Neural progenitor cell (in vitro differentiated cells): ENCODE data around the gene FOXD3. TPM values are rescaled to one million over a fixed set of nuclear protein-coding genes. Genes with fewer than 3 reads are reported as not detected.

Experiments used
- DNase-seq: peaks from one replicate; pipeline ENCODE4 v3.0.0-alpha.2; 2016; ENCODE audit warnings: low spot score
- H2AFZ ChIP-seq: fragments of 200-600 bp; sonication (generic); replicated peaks from 2 replicates; pipeline ENCODE4 v1.6.1; 2016; ENCODE audit warnings: antibody characterized with exemption
- H3F3A ChIP-seq: fragments of 200-600 bp; sonication (generic); 2 replicates; pipeline ENCODE4 v1.6.1; 2016; ENCODE audit warnings: antibody characterized with exemption, low read depth
- H3K27ac ChIP-seq: fragments of 200-600 bp; sonication (generic); 2 replicates; pipeline ENCODE4 v1.5.1; 2016; ENCODE audit warnings: mild to moderate bottlenecking
- H3K27me3 ChIP-seq: fragments of 200-600 bp; sonication (generic); 2 replicates; pipeline ENCODE4 v1.6.1; 2016; ENCODE audit warnings: mild to moderate bottlenecking, moderate library complexity
- H3K36me3 ChIP-seq: fragments of 200-600 bp; sonication (generic); 2 replicates; pipeline ENCODE4 v1.5.1; 2016
- H3K4me1 ChIP-seq: fragments of 200-600 bp; sonication (generic); 2 replicates; pipeline ENCODE4 v1.6.1; 2016; ENCODE audit warnings: mixed run types
- H3K4me2 ChIP-seq: fragments of 200-600 bp; sonication (generic); 2 replicates; pipeline ENCODE4 v1.6.1; 2016
- H3K4me3 ChIP-seq: fragments of 200-600 bp; sonication (generic); 2 replicates; pipeline ENCODE4 v1.5.1; 2016
- H3K79me2 ChIP-seq: fragments of 200-600 bp; sonication (generic); 2 replicates; pipeline ENCODE4 v1.6.1; 2016; ENCODE audit warnings: low read depth
- H3K9ac ChIP-seq: fragments of 200-600 bp; sonication (generic); 2 replicates; pipeline ENCODE4 v1.6.1; 2016
- H3K9me3 ChIP-seq: fragments of 200-600 bp; sonication (generic); 2 replicates; pipeline ENCODE4 v1.5.1; 2016; ENCODE audit warnings: low read depth
- H4K20me1 ChIP-seq: fragments of 200-600 bp; sonication (generic); 2 replicates; pipeline ENCODE4 v1.6.1; 2016; ENCODE audit warnings: low read depth
- H3K27ac Mint-ChIP-seq: 3 replicates; pipeline ENCODE4 v1.8.0; 2021; ENCODE audit warnings: mixed read lengths
- H3K27me3 Mint-ChIP-seq: 2 replicates; pipeline ENCODE4 v1.8.0; 2022; ENCODE audit warnings: low read depth, mild to moderate bottlenecking, inconsistent platforms, moderate library complexity, mixed read lengths; ENCODE audit not compliant: insufficient read depth
- H3K36me3 Mint-ChIP-seq: 3 replicates; pipeline ENCODE4 v1.8.0; 2021; ENCODE audit warnings: mixed read lengths
- H3K4me1 Mint-ChIP-seq: 3 replicates; pipeline ENCODE4 v1.8.0; 2021; ENCODE audit warnings: mixed read lengths
- H3K4me3 Mint-ChIP-seq: 3 replicates; pipeline ENCODE4 v1.8.0; 2021; ENCODE audit warnings: mild to moderate bottlenecking, moderate library complexity, mixed read lengths
- H3K9me3 Mint-ChIP-seq: 3 replicates; pipeline ENCODE4 v1.8.0; 2020; ENCODE audit warnings: mixed read lengths
- EZH2 ChIP-seq: fragments of 200-600 bp; sonication (generic); IDR thresholded peaks from 2 replicates; pipeline ENCODE4 v1.6.1; 2017; ENCODE audit warnings: antibody characterized with exemption, mild to moderate bottlenecking, moderate library complexity
- EZH2phosphoT487 ChIP-seq: fragments of 200-600 bp; sonication (generic); IDR thresholded peaks from 2 replicates; pipeline ENCODE4 v1.6.1; 2017; ENCODE audit warnings: antibody characterized with exemption
- total RNA-seq: library from RNA; depleted of rRNA; stranded (reverse); fragments of >200 nt; gene quantifications from 2 replicates; pipeline ENCODE4 v1.2.3, GENCODE V29; 2015; ENCODE audit warnings: low replicate concordance
- TF ChIP-seq, protein P1 (sequence below): fragments of 200-600 bp; sonication (generic); IDR thresholded peaks from 2 replicates; pipeline ENCODE4 v1.5.1; 2017; ENCODE audit warnings: antibody characterized with exemption, mild to moderate bottlenecking

The FOXD3 gene
- 0.06 and 0.37 TPM in 2 replicates for total RNA-seq

DNA sequence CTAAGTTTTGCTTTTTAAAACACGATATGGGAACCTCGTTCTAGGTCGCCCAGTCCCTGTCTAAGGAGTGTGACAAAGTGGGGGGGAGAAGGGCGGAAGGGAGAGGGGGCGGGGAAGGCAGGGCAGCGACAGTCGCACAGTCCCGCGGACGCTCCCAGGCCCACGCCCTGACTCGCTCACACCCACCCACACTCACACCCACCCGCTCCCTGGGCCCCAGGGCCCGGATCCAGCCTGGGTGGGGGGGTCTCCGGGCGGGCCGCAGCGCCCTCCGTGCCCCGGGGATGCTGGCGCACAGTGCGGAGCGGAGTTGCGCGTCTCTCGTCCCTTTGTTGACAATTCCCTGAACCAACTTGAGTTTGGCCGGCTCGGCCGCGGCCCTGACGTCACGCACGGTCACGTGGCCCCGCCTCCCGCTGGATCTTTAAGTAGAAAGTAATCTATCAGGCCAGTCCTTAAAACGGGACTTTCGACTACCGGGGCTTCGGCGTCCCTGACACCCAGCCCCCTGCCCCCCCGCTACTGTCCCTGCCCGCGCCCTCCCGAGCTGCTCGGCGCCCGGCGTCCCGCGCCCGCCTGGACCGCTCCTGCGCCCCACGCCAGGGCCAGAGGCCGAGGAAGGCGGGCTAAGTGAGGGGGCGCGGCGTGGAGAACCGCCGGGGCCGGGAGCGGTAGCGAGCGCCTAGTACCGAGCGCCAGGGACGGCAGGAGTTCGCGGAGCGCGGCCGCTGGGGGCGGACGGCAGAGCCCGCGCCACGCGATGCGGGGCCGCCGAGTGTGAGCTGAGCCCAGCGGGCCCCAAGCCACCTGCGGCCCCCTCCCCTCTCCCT is at the start of gene FOXD3:
TSS of gene FOXD3 (plus strand) at position 454 of the 830 bp plus-strand sequence. CDS start 492 bp downstream, outside the sequence.
- H3K4me3 ChIP-seq = peak within 1 kb of the TSS; percentile 45

DNA sequence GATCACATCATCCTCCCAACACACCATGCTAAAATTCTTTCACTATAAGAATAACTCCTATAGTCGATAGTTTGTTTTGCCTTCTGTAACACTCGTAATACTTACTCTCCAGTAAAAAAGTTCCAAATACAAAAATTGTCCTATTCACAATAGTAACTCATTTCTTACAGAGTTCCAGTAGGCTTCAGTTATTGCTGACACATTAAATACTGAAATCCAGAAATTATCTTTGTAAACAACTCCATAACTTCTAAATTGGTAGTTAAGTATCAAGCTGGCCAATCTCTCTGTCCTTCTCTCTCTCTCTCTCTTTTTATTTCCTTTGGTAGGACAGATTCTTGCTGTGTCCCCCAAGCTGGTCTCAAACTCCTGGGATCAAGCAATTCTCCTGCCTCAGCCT is 49.6 kb upstream of the FOXD3 start:
- Mint-ChIP-seq H3K4me1 (peaks cover 15% of the 10 kb centered on the region), H3K9me3 (no peaks in the 10 kb centered on the region), H3K27ac (no peak overlapping the region), H3K4me3 (no peak overlapping the region), H3K27me3 (peaks cover 7% of the 10 kb centered on the region), H3K36me3 (no peaks in the 10 kb centered on the region)
- TF ChIP-seq, protein P1, sequence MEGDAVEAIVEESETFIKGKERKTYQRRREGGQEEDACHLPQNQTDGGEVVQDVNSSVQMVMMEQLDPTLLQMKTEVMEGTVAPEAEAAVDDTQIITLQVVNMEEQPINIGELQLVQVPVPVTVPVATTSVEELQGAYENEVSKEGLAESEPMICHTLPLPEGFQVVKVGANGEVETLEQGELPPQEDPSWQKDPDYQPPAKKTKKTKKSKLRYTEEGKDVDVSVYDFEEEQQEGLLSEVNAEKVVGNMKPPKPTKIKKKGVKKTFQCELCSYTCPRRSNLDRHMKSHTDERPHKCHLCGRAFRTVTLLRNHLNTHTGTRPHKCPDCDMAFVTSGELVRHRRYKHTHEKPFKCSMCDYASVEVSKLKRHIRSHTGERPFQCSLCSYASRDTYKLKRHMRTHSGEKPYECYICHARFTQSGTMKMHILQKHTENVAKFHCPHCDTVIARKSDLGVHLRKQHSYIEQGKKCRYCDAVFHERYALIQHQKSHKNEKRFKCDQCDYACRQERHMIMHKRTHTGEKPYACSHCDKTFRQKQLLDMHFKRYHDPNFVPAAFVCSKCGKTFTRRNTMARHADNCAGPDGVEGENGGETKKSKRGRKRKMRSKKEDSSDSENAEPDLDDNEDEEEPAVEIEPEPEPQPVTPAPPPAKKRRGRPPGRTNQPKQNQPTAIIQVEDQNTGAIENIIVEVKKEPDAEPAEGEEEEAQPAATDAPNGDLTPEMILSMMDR = no peak
- TF ChIP-seq EZH2phosphoT487 = no peak
- no peak overlapping the region for H3K4me3 ChIP-seq
- H3K36me3 ChIP-seq = no peaks in the 10 kb centered on the region
- H3K9me3 ChIP-seq = no peaks in the 10 kb centered on the region
- no peak for DNase-seq
- peaks cover 14% of the 10 kb centered on the region for H3F3A ChIP-seq
- H4K20me1 ChIP-seq = peaks cover 17% of the 10 kb centered on the region
- H3K27me3 ChIP-seq = peaks cover 55% of the 10 kb centered on the region
- no peak overlapping the region for H3K9ac ChIP-seq
- no peak overlapping the region for H2AFZ ChIP-seq
- H3K79me2 ChIP-seq = no peaks in the 10 kb centered on the region
- no peak overlapping the region for H3K27ac ChIP-seq
- peaks cover 14% of the 10 kb centered on the region for H3K4me1 ChIP-seq
- H3K4me2 ChIP-seq = no peak overlapping the region

More for the DNA sequence above, at the start of gene FOXD3:
- H3K27ac ChIP-seq = no peak within 1 kb of the TSS
- no peaks in the 10 kb centered on the region for H3K36me3 Mint-ChIP-seq
- peak within 1 kb of the TSS; percentile 81 for H2AFZ ChIP-seq
- peaks cover 25% of the 10 kb centered on the region for H3K4me1 Mint-ChIP-seq
- TF ChIP-seq EZH2 = peak; percentile 14
- TF ChIP-seq, protein P1 = no peak
- H3K4me3 Mint-ChIP-seq = peak within 1 kb of the TSS; percentile 89
- no peaks in the 10 kb centered on the region for H3K79me2 ChIP-seq
- peaks cover 85% of the 10 kb centered on the region for H3K27me3 Mint-ChIP-seq
- no peak within 1 kb of the TSS for H3K9ac ChIP-seq
- no peak within 1 kb of the TSS for H3K27ac Mint-ChIP-seq
- H3K9me3 ChIP-seq = no peaks in the 10 kb centered on the region
- no peaks in the 10 kb centered on the region for H3K36me3 ChIP-seq
- peaks cover 88% of the 10 kb centered on the region for H4K20me1 ChIP-seq
- peaks cover 100% of the 10 kb centered on the region for H3K27me3 ChIP-seq
- H3K4me2 ChIP-seq = peak within 1 kb of the TSS; percentile 74
- peaks cover 5% of the 10 kb centered on the region for H3K9me3 Mint-ChIP-seq
- H3F3A ChIP-seq = peaks cover 77% of the 10 kb centered on the region
- DNase-seq = peak; percentile 85
- H3K4me1 ChIP-seq = peaks cover 21% of the 10 kb centered on the region

DNA sequence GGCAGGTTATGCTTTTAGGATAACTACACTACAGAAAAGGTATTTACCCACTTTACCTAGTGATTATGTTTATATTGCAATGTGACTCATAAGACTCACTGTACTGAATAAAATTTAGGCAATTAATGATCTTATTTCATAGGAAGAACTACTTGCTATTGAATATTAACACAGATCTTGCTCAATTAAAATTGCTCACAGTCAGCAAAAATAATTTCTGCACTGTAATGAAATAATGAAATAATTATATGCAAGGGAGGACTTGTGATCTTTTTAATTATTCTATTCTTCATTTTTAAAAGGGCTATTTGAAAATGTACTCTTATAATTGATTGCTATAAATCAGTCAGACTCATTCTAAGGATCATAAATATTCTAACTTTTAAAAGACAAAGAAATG is 48.0 kb upstream of the FOXD3 start:
- H3K9ac ChIP-seq = no peak overlapping the region
- DNase-seq = no peak
- H3K36me3 ChIP-seq = no peaks in the 10 kb centered on the region
- Mint-ChIP-seq H3K36me3 (no peaks in the 10 kb centered on the region), H3K27me3 (peaks cover 8% of the 10 kb centered on the region), H3K4me1 (peaks cover 17% of the 10 kb centered on the region), H3K27ac (no peak overlapping the region), H3K4me3 (no peak overlapping the region), H3K9me3 (no peaks in the 10 kb centered on the region)
- peaks cover 71% of the 10 kb centered on the region for H3K27me3 ChIP-seq
- H3K4me1 ChIP-seq = peaks cover 15% of the 10 kb centered on the region
- H3F3A ChIP-seq = peaks cover 22% of the 10 kb centered on the region
- no peaks in the 10 kb centered on the region for H3K79me2 ChIP-seq
- no peak overlapping the region for H3K4me2 ChIP-seq
- no peak overlapping the region for H3K4me3 ChIP-seq
- peaks cover 31% of the 10 kb centered on the region for H4K20me1 ChIP-seq
- no peak overlapping the region for H3K27ac ChIP-seq
- H2AFZ ChIP-seq = no peak overlapping the region
- H3K9me3 ChIP-seq = no peaks in the 10 kb centered on the region
- TF ChIP-seq EZH2phosphoT487 = no peak
- TF ChIP-seq, protein P1 = no peak
- no peak for TF ChIP-seq EZH2
